Measurements from ENCODE around the gene CYTL1.

GRCh38 chr4:5004496-5004895 is 14.8 kb downstream of the CYTL1 start:
- TF ChIP-seq, protein P1, sequence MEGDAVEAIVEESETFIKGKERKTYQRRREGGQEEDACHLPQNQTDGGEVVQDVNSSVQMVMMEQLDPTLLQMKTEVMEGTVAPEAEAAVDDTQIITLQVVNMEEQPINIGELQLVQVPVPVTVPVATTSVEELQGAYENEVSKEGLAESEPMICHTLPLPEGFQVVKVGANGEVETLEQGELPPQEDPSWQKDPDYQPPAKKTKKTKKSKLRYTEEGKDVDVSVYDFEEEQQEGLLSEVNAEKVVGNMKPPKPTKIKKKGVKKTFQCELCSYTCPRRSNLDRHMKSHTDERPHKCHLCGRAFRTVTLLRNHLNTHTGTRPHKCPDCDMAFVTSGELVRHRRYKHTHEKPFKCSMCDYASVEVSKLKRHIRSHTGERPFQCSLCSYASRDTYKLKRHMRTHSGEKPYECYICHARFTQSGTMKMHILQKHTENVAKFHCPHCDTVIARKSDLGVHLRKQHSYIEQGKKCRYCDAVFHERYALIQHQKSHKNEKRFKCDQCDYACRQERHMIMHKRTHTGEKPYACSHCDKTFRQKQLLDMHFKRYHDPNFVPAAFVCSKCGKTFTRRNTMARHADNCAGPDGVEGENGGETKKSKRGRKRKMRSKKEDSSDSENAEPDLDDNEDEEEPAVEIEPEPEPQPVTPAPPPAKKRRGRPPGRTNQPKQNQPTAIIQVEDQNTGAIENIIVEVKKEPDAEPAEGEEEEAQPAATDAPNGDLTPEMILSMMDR (IDR thresholded peaks at IDR 0.05), result no peak
- TF ChIP-seq POLR2A (IDR thresholded peaks at IDR 0.05) (no peak), EP300 (IDR thresholded peaks at IDR 0.05; ENCODE audit: low read depth) (no peak)
